Right forelimb (tissue), 1 donor: ENCODE data around the gene ENTPD7.

Experiments used
- DNase-seq: peaks from one replicate; pipeline ENCODE4 v3.0.0-alpha.2; 2018

Gene ENTPD7

GRCh38 chr10:99648717-99649116 lies 10.6 kb upstream of the ENTPD7 start:
- DNase-seq = no peak

GRCh38 chr10:99652800-99653390 lies 6.4 kb upstream of the ENTPD7 start:
- no peak for DNase-seq

DNA sequence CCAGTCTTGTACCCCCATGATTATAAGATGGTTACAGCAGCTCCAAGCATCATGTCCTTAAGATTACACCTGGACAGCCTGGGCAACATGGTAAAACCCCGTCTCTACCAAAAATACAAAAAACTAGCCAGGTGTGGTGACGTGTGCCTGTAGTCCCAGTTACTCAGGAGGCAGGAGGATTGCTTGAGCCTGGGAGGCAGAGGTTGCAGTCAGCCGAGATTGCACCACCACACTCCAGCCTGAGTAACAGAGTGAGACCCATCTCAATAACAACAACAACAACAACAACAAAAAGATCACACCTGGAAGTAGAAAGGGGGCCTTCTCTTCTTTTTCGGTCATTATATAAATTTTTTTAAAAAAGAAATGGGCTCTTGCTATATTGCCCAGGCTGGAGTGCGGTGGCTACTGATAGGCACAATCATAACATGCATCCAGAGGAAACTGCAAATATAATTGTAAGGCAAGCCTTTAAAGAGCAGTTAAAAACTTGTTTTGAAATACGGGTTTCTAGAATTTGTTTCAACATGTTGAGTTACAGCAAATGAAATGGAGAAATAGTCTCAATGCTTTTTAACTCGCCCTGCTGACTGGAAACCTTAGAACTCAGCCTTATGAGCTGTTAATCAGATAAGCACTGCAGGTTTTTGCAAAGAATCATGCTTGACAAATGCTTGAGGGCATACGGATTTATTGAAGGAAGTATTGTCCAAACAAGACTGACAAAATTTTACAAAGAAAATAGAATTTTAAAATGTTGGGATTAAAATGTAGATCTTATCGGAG lies 4.7 kb upstream of the ENTPD7 start:
- DNase-seq = no peak

GRCh38 chr10:99656199-99657064 lies 2.9 kb upstream of the ENTPD7 start:
- no peak for DNase-seq

GRCh38 chr10:99658622-99659030 lies 683 bp upstream of the ENTPD7 start:
- DNase-seq = no peak

- no peak for DNase-seq
These were observed 608 bp downstream of the ENTPD7 start for GRCh38 chr10:99659868-99660366.

- DNase-seq = no peak
These were observed 1.5 kb downstream of the ENTPD7 start for GRCh38 chr10:99660662-99661376.

- no peak for DNase-seq
These were observed 2.1 kb downstream of the ENTPD7 start for GRCh38 chr10:99661377-99661763.

GRCh38 chr10:99665304-99665703 lies 6.0 kb downstream of the ENTPD7 start:
- no peak for DNase-seq

DNA sequence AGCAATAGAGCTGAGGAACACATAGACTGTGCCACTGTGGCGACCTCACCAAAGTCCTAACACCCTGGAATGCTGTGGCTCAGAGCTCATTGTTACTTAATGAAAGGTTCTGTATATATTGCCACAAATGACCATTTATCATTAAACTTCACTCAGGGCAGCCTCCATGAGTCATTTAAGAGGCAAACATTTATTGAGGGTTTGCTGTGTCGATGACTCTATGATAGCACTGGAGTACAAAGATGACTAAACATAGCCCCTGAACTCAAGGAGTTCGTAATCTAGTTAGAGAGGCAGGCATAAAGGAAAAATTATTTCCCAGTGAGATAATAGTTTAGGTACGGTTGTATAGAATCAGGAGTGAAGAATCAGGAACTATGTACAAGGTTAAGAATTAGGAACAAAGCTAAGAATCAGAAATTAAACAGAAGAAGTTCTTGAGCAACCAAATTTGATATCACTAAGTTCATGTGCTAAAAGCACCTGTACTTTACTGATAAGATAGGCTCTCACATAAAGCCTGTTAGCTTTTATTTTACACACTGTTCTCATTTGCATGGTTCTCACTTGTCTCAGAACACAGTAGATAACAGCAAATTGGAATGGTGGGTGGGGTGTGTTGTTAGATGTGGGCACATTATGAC lies 7.9 kb downstream of the ENTPD7 start:
- no peak for DNase-seq

- DNase-seq = no peak
These were observed 12.1 kb downstream of the ENTPD7 start for GRCh38 chr10:99671386-99671785.

DNA sequence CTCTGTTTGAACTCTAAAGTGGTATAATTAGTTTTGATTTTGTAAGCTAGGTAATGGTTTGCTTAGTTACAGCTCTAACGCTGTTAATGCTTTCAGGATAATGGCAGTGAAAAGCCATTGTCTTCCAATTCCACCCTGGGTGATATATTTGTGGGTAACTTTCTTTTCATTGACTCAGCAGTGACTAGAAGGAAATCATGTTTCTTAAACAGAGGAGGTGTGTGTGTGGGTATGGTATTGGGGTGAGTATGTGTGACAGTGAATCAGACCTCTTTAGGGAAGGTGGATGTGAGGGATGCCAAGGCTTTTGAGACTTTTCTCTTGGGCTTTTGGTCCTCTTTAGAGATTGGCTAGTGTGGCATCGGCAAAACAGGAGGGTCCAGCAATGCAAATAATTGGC lies 13.6 kb downstream of the ENTPD7 start:
- no peak for DNase-seq

GRCh38 chr10:99673492-99673891 lies 14.2 kb downstream of the ENTPD7 start:
- DNase-seq = no peak

DNA sequence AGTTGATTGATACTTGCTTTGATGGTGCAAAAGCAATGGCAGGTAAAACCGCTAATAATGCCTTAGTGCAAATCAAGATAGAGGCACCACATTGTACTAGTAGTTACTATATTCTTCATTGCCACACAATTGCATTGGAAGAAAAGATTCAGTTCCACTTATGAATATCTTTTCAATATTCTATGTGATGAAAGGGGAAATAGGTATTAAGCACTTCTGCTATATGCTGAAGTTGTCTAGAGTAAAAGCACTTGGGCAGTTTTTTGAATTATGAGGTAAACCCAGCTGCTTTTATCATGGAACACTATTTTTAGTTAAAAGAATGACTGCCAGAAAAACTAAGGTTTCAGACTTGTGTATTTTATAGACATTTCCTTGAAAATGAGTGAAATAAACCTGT lies 15.5 kb downstream of the ENTPD7 start:
- DNase-seq = no peak

GRCh38 chr10:99676426-99676825 lies 17.1 kb downstream of the ENTPD7 start:
- no peak for DNase-seq

GRCh38 chr10:99676895-99677294 lies 17.6 kb downstream of the ENTPD7 start:
- DNase-seq = no peak

DNA sequence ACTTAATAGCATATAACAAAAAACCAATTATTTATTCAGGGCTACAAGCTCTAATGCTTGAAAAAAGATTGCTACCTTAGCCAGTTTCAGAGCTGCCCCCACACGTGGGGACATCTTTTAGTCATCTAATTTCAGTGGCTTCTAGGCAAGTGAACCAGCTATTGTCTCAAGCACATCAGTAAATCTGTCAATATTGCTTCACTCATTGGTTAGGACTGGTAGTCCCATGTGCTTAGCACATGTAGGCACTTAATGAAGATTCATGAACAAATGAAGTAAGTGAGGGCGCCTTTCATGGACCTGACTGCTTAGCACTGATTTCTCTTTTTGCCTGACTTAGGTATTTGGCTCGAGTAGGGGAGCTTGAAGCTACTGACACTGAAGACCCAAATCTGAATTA lies 19.6 kb downstream of the ENTPD7 start:
- no peak for DNase-seq

GRCh38 chr10:99681553-99681952 lies 22.2 kb downstream of the ENTPD7 start:
- DNase-seq = no peak

DNA sequence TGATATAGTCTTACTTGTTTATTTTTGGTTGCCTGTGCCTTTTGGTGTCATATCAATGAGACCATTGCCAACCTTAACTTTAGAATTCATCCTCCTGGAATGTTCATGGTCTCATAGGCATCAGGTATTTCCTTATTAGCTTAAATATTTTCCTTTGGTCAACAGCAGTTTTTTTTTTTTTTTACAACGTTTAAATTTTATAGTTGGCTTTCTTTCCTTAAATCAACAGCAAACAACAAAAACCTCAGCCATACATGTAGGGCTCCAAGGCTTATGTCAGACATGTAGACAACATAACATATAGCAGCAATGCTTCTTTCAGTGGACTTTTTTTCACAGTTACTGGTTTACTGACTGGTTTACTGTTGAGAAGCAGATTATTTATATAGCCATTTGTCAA lies 22.7 kb downstream of the ENTPD7 start:
- no peak for DNase-seq

GRCh38 chr10:99682752-99683151 lies 23.4 kb downstream of the ENTPD7 start:
- DNase-seq = no peak

- no peak for DNase-seq
These were observed 26.3 kb downstream of the ENTPD7 start for GRCh38 chr10:99685597-99685967.

DNA sequence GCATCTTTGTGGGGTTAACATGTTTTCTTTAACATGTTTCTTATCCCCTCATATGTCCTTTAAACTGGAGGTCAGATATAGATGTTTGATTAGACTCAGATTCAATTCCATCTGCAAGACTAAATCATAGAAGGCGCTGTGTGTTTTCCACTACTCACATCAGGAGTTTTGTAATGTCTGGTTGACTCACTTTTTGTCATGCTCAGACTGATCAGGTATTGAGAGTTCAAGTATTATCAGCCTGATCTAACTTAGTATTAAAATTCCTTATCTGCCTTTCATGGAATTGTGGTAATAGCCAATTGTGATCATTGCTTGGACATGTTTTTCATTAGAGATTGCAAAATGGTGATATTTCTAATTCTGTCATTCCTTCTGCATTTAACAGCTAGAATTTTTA lies 30.2 kb downstream of the ENTPD7 start:
- DNase-seq = no peak
